Activated T-cell treated with anti-CD3 and anti-CD28 coated beads, Interleukin-2, amount 50 U/mL, for 1 hour (primary cell): Measurements from ENCODE around the gene ARMC5.
A peak's percentile ranks its signal among the peaks of the same experiment; 100 is the strongest.
"Not testable (repeated sequence)": the region's sequence is repeated elsewhere in the genome, so short reads cannot be mapped to it uniquely, and the experiment has no call there.

ENCODE experiments used
- DNase-seq: peaks from one replicate; pipeline ENCODE4 v3.0.0-alpha.2; 2020

Gene ARMC5

DNA sequence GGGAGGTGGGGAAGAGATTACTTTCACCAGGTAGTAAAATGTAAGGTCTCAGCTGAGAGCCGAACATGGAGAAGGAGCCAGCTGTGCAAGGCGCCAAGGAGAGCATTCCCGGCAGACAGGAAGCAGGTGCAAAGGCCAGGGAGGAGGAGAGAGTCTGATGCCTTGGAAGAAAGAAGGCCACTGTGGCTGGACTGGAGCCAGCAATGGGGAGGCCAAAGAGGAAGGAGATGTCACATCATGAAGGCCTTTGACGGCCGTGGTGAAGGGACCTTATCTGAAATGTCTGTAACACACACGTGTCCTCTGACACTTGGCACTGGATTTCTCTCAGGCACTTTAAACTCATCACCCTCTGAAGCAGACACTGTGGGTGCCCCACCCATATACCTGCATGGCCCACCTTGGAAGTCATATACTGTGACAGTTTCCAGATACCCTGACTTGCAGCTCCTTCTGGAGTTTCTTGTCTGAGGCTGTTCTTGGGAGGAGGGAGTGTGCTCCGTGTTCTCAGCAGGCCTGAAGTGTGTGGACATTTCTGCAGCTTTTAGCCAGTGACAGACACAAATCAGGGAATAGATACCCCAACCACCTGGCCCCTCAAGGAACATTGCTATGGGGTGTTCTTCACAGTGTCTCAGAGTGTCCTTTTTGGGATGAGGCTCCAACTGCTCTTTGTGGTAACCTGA, 21.7 kb downstream of the ARMC5 start:
- DNase-seq, result no peak

GRCh38 chr16:31483081-31483480, 23.8 kb downstream of the ARMC5 start, which contains the start of gene SLC5A2:
Gene SLC5A2, plus strand, starts transcription at chr16:31483123. Its CDS starts 14 bp downstream, at chr16:31483137.
- no peak for DNase-seq

GRCh38 chr16:31484048-31484447, 24.7 kb downstream of the ARMC5 start:
- not testable (repeated sequence) for DNase-seq

DNA sequence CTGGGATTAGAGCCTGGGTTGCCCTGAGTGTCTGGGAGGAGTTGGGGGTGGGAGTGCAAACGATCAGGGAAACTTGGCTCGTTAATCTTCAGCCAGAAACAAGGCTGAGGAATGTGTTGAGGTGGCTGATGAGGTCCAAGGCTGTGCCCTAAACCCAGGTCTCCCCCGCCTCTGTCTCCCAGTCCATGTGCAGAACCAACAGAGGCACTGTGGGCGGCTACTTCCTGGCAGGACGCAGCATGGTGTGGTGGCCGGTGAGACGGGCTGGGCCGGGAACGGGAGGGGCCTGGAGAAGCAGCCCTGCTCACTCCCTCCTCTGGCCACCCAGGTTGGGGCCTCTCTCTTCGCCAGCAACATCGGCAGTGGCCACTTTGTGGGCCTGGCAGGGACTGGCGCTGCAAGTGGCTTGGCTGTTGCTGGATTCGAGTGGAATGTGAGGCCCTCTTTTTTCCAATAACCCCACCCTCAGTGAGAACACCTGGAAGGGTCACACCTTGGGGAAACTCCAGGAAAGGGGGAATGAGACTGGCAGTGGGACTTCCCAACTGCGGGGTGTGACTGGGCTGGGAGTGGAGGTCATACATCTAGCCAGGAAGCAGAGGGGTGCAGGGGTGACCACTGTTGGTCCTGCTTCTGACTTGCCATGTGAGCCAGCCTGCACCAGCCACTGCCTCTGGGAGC, 25.3 kb downstream of the ARMC5 start:
- no peak for DNase-seq

DNA sequence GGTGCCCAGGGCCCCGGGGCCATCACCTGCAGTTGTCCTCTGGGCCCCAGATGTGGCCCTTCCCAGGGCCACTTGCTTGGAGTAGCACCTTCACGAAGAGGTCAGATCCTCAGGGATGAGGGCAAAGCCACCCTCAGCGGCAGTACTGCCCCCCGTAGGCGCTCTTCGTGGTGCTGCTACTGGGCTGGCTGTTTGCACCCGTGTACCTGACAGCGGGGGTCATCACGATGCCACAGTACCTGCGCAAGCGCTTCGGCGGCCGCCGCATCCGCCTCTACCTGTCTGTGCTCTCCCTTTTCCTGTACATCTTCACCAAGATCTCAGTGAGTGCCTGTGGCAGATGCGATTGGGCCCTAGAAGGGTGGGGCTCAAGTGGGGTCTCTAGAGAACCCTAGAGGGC, 26.3 kb downstream of the ARMC5 start:
- DNase-seq, result no peak

GRCh38 chr16:31486045-31486444, 26.7 kb downstream of the ARMC5 start:
- no peak for DNase-seq

- no peak for DNase-seq
Measured at GRCh38 chr16:31487071-31487719, 27.9 kb downstream of the ARMC5 start.

DNA sequence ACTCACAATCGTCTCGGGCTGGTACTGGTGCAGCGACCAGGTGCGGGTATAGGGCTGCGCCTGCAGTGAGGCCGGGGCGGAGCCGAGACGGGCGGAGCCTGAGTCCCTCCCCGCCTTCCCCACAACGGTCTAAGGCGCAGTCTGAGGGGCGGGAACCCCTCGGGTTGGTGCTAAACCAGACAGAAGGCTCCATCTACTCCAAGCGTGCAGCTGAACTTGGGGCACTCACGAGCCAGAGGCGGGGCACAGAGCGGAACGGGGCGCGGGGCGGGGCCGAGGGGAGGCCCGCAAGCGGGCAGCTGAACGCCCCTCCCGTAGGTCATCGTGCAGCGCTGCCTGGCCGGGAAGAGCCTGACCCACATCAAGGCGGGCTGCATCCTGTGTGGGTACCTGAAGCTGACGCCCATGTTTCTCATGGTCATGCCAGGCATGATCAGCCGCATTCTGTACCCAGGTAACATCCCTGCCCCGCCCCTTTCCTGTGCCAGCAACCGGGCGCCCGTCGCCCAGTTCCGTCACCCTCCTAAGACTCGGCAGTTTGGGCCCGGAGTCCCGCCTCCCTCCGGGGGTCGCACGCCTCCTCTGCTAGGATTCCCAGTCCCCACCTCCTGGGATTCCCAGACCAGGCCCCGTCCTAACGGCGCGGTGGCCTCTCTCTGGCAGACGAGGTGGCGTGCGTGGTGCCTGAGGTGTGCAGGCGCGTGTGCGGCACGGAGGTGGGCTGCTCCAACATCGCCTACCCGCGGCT, 28.6 kb downstream of the ARMC5 start:
- peak; percentile 82 for DNase-seq

DNA sequence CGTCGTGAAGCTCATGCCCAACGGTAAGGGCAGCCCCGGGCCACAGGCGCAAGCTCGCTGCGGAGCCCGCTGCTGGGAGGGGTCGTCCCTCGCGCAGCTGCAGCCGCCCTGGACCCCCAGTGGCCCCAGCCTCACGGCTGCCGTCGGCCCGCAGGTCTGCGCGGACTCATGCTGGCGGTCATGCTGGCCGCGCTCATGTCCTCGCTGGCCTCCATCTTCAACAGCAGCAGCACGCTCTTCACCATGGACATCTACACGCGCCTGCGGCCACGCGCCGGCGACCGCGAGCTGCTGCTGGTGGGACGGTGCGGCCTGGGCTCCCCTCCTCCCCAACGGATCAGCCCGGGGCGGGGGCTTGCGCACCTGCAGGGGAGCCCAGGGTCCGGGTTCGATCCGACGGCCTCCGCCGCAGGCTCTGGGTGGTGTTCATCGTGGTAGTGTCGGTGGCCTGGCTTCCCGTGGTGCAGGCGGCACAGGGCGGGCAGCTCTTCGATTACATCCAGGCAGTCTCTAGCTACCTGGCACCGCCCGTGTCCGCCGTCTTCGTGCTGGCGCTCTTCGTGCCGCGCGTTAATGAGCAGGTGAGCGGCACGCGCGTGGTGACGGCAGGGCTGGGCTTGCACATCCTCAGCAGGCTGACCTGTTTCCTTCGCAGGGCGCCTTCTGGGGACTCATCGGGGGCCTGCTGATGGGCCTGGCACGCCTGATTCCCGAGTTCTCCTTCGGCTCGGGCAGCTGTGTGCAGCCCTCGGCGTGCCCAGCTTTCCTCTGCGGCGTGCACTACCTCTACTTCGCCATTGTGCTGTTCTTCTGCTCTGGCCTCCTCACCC, 29.4 kb downstream of the ARMC5 start:
- DNase-seq, result no peak

GRCh38 chr16:31489298-31489564, 29.9 kb downstream of the ARMC5 start:
- DNase-seq, result no peak

DNA sequence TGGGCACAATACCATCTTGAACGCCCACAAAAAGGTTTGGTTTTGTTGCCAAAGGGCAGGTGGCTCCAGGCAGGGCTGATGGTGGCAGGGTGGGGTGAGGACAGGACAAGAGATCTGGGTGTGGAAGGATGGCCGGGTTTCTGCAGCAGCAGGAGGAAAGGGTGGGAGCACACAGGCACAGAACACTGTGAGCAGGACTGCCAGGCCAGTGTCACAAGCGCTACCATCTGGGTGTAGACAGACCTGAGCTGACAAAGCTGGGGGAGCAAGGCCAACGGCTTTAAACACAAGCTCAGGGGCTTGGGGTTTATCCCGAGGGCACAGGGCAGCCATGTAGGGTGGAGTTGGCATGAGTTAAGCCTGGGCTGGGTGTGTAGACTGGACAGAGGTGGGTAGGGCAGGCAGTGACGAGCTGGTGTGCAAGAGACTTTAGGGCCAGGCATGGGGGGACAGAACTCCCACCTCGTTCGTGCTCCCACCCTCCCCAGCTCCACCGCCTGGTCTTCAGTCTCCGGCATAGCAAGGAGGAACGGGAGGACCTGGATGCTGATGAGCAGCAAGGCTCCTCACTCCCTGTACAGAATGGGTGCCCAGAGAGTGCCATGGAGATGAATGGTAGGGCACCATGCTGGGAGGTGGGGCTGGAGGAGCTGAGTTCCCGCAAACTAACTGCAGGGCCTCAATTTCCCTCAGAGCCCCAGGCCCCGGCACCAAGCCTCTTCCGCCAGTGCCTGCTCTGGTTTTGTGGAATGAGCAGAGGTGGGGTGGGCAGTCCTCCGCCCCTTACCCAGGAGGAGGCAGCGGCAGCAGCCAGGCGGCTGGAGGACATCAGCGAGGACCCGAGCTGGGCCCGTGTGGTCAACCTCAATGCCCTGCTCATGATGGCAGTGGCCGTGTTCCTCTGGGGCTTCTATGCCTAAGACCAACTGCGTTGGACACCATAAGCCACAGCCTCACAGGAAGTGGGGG, 30.6 kb downstream of the ARMC5 start:
- DNase-seq, result no peak

DNA sequence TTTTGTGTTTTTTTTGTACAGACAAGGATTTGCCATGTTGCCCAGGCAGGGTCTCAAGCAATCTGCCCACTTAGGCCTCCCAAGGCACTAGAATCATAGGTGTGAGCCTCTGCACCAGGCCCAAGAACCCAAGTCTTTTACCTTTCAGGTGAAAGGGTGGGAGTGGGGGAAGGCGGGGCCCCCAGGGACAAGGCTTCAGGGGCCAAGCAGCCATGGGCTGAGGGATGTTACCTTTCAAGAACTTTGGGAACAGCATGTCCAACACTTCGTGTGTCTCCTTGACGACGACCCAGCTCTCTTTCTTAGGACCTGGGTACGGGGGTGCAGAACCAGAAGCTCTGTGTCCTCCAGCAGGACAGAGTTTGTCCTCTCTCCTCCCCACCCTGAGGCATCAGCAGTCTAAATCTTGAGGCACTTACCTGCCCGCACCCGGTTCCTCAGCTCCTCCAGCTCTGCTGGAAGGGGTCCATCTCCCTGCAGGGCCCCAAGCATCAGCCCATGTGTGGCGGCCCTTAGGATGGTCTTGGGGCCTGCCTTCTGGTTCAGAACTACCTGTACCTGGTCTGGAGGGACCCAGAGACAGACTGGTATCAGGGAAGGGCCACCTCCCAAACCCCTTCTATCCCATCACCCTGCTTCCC, 32.6 kb downstream of the ARMC5 start:
- DNase-seq, result no peak

DNA sequence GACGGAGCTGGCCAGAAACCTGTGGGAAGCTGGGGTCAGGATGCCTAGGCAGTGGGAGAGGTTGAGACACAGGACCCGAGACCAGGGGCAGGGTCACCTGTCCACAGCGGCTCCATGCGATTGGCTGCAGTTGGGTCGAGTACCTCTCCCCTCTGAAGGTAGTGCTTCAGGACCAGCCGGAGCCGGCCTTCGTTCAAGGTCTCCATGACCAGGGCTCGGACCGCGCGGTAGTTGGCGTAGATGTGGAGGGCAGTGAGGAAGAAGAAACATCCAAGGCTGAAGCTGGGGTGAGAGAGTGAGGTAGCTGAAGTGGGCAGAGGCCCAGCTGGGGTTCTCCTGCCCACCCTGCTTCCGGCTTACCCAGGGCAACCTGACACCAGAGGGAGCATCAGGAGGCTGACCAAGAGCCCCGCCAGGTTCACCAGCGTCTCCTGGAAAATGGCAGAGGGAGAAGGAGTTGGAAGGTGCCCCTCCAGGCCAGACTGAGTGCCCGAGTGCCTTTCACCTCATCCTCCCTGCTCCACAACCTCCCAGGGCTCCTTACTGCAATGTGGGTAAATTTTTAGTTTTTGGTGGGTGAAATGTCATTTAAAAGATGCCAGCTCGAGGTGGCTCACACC, 34.3 kb downstream of the ARMC5 start:
- no peak for DNase-seq

DNA sequence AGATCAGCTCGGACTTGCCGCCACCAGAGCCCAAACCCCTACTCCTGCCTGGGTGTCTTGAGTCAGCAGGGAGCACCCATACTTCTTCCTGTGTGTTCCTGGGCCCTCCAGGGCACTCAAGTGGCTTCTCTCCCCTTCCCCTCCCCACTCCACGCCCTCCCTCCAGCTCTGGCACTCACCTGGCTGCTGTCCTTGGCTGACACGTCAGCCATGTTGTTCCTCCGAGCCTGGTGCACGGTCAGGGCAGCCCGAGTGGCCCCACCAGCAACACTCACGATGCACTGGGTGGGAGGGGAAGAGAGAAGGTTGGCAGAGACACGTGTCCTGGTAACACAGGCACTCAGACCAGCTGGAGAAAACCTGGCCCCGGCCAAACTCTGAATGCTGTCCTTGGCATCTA, 37.4 kb downstream of the ARMC5 start:
- no peak for DNase-seq

- no peak for DNase-seq
Measured at GRCh38 chr16:31498493-31498892, 39.2 kb downstream of the ARMC5 start.

DNA sequence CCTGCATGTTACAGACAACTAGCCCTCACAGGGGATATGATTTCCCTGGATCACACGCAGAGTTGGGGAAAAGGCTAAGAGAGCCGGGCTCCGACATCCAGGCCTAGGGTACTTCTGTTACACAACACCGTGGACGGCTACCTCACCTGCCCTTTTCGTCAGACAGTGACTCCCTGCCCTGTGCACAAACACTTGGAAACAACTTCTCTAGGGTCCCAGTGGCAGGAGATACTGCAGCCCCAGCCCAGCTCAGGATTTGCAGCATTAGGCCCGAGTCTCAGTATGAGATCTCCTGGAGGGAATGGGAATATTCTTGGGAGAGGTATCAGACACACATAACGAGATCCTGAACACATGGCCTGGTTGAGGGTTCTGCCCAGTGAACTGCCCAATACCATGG, 40.6 kb downstream of the ARMC5 start:
- DNase-seq, result no peak

DNA sequence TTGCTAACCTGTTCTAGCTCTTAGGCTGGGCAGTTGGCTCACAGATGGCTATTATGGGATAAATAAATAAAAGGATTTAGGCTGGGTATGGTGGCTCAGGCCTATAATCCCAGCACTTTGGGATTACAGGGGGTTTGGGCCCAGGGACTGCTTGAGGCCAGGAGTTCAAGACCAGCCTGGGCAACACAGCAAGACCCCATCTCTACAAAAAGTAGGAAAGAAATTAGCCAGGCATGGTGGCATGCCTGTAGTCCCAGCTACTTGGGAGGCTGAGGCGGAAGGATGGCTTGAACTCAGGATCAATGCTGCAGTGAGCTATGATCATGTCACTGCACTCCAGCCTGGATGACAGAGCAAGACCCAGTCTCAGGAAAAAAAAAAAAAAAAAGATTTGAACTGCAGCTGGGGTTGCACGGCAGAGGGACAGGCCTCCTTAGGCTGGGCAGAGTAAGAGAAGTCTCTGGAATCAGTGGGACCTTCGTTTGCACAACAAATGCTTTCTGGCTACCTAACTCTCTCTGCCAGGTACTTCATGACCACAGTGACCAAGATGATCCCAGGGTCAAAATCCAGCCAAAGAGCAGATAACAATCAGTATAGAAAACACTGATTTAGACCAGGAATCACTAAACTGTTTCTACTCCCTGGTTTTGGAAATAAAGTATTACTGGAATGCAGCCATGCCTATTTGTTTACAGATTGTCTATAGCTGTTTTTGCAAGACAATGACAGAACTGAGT, 42.1 kb downstream of the ARMC5 start:
- no peak for DNase-seq

DNA sequence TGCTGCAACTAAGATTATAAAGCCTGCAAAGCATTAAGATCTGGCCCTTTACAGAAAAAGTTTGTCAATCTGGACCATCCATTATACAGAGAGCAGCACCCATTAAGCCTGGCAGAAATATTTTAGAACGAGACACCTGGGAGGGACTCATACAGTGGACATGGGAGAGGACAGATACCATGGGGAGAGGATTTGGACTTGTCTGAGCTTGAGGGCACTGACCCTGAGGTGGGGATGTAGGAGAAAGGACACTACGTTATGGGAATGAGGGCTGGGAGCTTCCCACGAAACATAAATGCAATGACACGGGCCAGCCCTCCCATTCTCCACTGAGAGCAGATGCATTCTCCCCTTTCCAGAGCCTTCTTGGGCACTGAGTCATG, 42.7 kb downstream of the ARMC5 start:
- DNase-seq, result no peak

- DNase-seq, result no peak
Measured at GRCh38 chr16:31502981-31503380, 43.7 kb downstream of the ARMC5 start.

- DNase-seq, result not testable (repeated sequence)
Measured at GRCh38 chr16:31503555-31503954, 44.3 kb downstream of the ARMC5 start.
